OCI-LY7 (cell line): ENCODE data around the gene PODXL. TPM values are rescaled to one million over a fixed set of nuclear protein-coding genes. Genes with fewer than 3 reads are reported as not detected.

Experiments used
- BruUV-seq: library from RNA; stranded (reverse); fragments of 400-500 nt; replicated peaks from 2 replicates; lab custom pipeline; 2021; lab: Mats Ljungman, UMichigan
- CTCF ChIA-PET: fragments of 300-600 bp; sonication (Branson Sonifier 250); formaldehyde crosslinking; loops from one replicate; lab custom pipeline; 2022; ENCODE audit warnings: antibody characterized with exemption; ENCODE audit not compliant: unreplicated experiment; lab: Charles Lee
- POLR2A ChIA-PET: fragments of 300-600 bp; sonication (Branson Sonifier 250); formaldehyde crosslinking; loops from one replicate; lab custom pipeline; 2022; ENCODE audit warnings: antibody characterized with exemption; lab: Charles Lee
- DNase-seq: peaks from one replicate; pipeline ENCODE4 v3.0.0-alpha.2; 2015; ENCODE audit warnings: low spot score
- H2AFZ ChIP-seq: fragments of 200-600 bp; sonication (generic), shearing (Covaris generic); 2 replicates; pipeline ENCODE4 v1.6.1; 2014; ENCODE audit warnings: mild to moderate bottlenecking, antibody characterized with exemption, low read length, moderate library complexity
- H3K27ac ChIP-seq: fragments of 200-600 bp; sonication (generic); 2 replicates; pipeline ENCODE4 v1.5.1; 2014; ENCODE audit warnings: mixed run types, low read depth, mild to moderate bottlenecking, moderate library complexity, low read length, inconsistent platforms; ENCODE audit not compliant: poor library complexity, severe bottlenecking
- H3K36me3 ChIP-seq: fragments of 200-600 bp; sonication (generic); 2 replicates; pipeline ENCODE4 v1.6.1; 2014; ENCODE audit warnings: mild to moderate bottlenecking, antibody characterized with exemption, low read length, moderate library complexity, mixed read lengths; ENCODE audit not compliant: insufficient read depth
- H3K4me1 ChIP-seq: fragments of 200-600 bp; sonication (generic); 2 replicates; pipeline ENCODE4 v1.5.1; 2014; ENCODE audit warnings: mild to moderate bottlenecking, low read length; ENCODE audit not compliant: insufficient read depth, poor library complexity, severe bottlenecking
- H3K4me2 ChIP-seq: fragments of 200-600 bp; sonication (generic); 2 replicates; pipeline ENCODE4 v1.6.1; 2014; ENCODE audit warnings: mild to moderate bottlenecking, low read length
- H3K4me3 ChIP-seq: fragments of 200-600 bp; sonication (generic); 2 replicates; pipeline ENCODE4 v1.5.1; 2014; ENCODE audit warnings: mild to moderate bottlenecking, low read depth, low read length; ENCODE audit not compliant: poor library complexity, severe bottlenecking
- H3K79me2 ChIP-seq: fragments of 200-600 bp; sonication (generic); 2 replicates; pipeline ENCODE4 v1.6.1; 2016; ENCODE audit warnings: low read depth, mild to moderate bottlenecking, low read length, moderate library complexity, mixed read lengths; ENCODE audit not compliant: insufficient read depth
- H3K9me2 ChIP-seq: fragments of 200-600 bp; sonication (generic); 2 replicates; pipeline ENCODE4 v1.6.1; 2016; ENCODE audit warnings: mild to moderate bottlenecking, low read length, mixed read lengths; ENCODE audit not compliant: insufficient read depth
- H3K9me3 ChIP-seq: fragments of 200-600 bp; sonication (generic); 2 replicates; pipeline ENCODE4 v1.6.1; 2014; ENCODE audit warnings: mild to moderate bottlenecking, mixed run types, low read length, mixed read lengths
- H4K20me1 ChIP-seq: fragments of 200-600 bp; sonication (generic); 2 replicates; pipeline ENCODE4 v1.6.1; 2014; ENCODE audit warnings: mild to moderate bottlenecking, antibody characterized with exemption, low read length, moderate library complexity, mixed read lengths; ENCODE audit not compliant: insufficient read depth
- CTCF ChIP-seq: fragments of 200-600 bp; sonication (generic); conservative IDR thresholded peaks from 2 replicates; pipeline ENCODE4 v1.5.1; 2014; ENCODE audit warnings: mild to moderate bottlenecking, antibody characterized with exemption, low read length, moderate library complexity, mixed read lengths
- EZH2phosphoT487 ChIP-seq: fragments of 200-600 bp; sonication (generic); IDR thresholded peaks from 2 replicates; pipeline ENCODE4 v1.6.1; 2018; ENCODE audit warnings: low read depth, borderline replicate concordance, mild to moderate bottlenecking, mixed run types, antibody characterized with exemption, low read length, moderate library complexity, mixed read lengths
- intact Hi-C: fragments of 100-400 bp; cut with micrococcal nuclease; formaldehyde crosslinking; loops from one replicate; pipeline ENCODE4 v1.10.0; 2022; ENCODE audit not compliant: unreplicated experiment
- total RNA-seq, 2 experiments: library from RNA; depleted of rRNA in 1 of 2; stranded (reverse); fragments of >200 nt in 1 of 2; shearing (Covaris generic) in 1 of 2; gene quantifications; 2 replicates each; pipeline ENCODE4 v1.2.3, GENCODE V29; 2014 to 2022

The PODXL gene
- total RNA-seq, 2 experiments from 2014 or later = 0.32 to 2.1 TPM

- CTCF ChIA-PET = interaction anchor here (0.6 kb wide), 1 partner anchor 33 kb away, joined by 4 read pairs; no protein-coding TSS in a partner anchor
Observed at GRCh38 chr7:131501930-131502685, 54.3 kb downstream of the PODXL start.

GRCh38 chr7:131501422-131501821, 55.0 kb downstream of the PODXL start:
- POLR2A ChIA-PET = interaction anchor here (0.6 to 1.0 kb wide), 2 partner anchors 10 to 19 kb away, joined by 3 to 4 read pairs; no protein-coding TSS in a partner anchor

More at GRCh38 chr7:131501930-131502685, 54.3 kb downstream of the PODXL start:
- POLR2A ChIA-PET = no interaction called here
- H3K79me2 ChIP-seq = no peaks in the 10 kb centered on the region
- H3K36me3 ChIP-seq = no peaks in the 10 kb centered on the region
- H3K9me3 ChIP-seq = no peaks in the 10 kb centered on the region
- H3K4me2 ChIP-seq = no peak overlapping the region
- peaks cover 1% of the 10 kb centered on the region; the same call in 1 of the 2 replicates for H4K20me1 ChIP-seq
- no peaks in the 10 kb centered on the region for H3K9me2 ChIP-seq
- intact Hi-C loops = loop anchor here (10.0 kb wide), 1 partner anchor 657 kb away; no protein-coding TSS in a partner anchor
- no peak overlapping the region for H3K4me3 ChIP-seq
- DNase-seq = no peak
- no peak overlapping the region for H2AFZ ChIP-seq
- no peak overlapping the region for H3K27ac ChIP-seq
- no peaks in the 10 kb centered on the region for H3K4me1 ChIP-seq
- TF ChIP-seq CTCF (no peak), EZH2phosphoT487 (no peak)
- no TSS peak for BruUV-seq

More at GRCh38 chr7:131501422-131501821, 55.0 kb downstream of the PODXL start:
- no peaks in the 10 kb centered on the region for H3K36me3 ChIP-seq
- H3K9me3 ChIP-seq = no peaks in the 10 kb centered on the region
- intact Hi-C loops = loop anchor here (10.0 kb wide), 1 partner anchor 657 kb away; no protein-coding TSS in a partner anchor
- no peak for DNase-seq
- BruUV-seq = no TSS peak
- no peaks in the 10 kb centered on the region for H4K20me1 ChIP-seq
- H3K4me1 ChIP-seq = no peaks in the 10 kb centered on the region
- TF ChIP-seq CTCF (no peak), EZH2phosphoT487 (no peak)
- H3K79me2 ChIP-seq = no peaks in the 10 kb centered on the region
- H3K4me3 ChIP-seq = no peak overlapping the region
- no peak overlapping the region for H3K27ac ChIP-seq
- CTCF ChIA-PET = no interaction called here
- H3K9me2 ChIP-seq = no peaks in the 10 kb centered on the region
- no peak overlapping the region for H2AFZ ChIP-seq
- H3K4me2 ChIP-seq = no peak overlapping the region
